Measurements from ENCODE around the gene KRTAP1-5.
"Not testable (repeated sequence)": the region's sequence is repeated elsewhere in the genome, so short reads cannot be mapped to it uniquely, and the experiment has no call there.

The KRTAP1-5 gene

DNA sequence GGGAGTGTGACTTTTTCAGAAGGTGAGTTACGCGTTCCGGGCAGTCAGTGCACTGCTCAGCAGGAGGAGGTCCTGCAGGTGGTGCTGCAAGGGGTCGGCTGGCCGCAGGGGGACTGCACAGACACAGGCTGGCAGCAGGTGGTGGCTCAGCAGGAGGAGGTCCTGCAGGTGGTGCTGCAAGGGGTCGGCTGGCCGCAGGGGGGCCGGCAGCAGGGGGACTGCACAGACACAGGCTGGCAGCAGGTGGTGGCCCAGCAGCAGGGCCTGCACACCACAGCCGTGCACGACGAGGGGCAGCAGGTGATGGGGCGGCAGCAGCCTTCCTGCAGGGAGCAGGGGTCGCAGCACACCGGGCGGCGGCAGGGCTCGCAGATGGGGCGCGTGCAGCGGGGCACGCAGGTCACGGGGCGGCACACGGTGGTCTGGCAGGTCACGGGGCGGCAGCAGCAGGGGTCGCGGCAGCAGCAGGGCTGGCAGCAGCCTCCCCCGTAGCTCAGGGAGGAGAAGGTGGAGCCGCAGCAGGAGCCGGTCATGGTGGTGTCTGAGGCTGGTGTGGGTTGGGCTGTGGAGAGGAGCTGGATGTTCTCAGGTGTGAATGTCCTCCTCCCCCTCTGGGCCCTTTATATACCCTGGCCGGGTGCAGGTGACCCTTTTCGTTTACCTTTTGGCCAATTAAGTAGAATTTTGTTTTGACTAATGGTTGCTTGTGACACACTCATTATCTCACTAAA is 19.9 kb upstream of the KRTAP1-5 start, which contains the start of gene KRTAP2-1:
KRTAP2-1 (minus strand) TSS at position 582 of the 731 bp plus-strand sequence; CDS start at position 533, 49 bp downstream.
- DNase-seq, result not testable (repeated sequence)

GRCh38 chr17:41042953-41043352 is 15.9 kb upstream of the KRTAP1-5 start:
- no peak for DNase-seq

DNA sequence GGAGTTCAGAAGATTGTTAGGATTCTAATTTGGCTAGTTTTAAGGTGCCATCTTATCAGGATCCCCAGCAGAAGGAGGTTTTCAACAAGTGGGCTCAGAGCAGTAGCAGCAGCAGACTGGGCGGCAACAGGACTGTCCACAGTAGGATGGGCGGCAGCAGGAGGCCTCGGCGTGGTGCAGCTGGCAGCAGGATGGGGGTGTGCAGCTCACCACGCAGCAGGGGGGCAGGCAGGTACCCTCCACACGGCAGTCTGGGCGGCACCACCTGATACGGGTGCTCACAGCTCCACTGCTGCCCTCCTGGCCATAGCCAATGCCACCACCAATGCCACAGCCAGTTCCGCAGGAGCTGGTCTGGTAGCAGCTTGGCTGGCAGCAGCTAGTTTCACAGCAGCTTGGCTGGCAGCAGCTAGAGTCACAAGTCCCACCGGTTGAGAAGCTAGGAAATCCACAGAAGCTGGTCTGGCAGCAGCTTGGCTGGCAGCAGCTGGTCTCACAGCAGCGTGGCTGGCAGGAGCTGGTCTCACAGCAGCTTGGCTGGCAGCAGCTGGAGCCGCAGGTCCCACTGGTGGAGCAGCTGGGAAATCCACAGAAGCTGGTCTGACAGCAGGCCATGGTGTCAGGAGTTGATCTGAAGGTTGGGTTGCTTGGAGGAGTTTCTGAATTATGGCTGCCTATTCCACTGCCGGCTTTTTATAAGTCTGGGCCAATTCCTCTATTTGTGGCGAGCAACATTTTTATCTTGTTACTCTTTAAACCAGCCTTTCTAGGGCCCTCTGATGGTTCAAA is 14.0 kb upstream of the KRTAP1-5 start, which contains the start of gene KRTAP1-1:
KRTAP1-1 (minus strand) TSS at position 668 of the 789 bp plus-strand sequence; CDS start at position 615, 53 bp downstream.
- DNase-seq, result not testable (repeated sequence)

- no peak for DNase-seq
These were observed 10.9 kb upstream of the KRTAP1-5 start for GRCh38 chr17:41037853-41038350.

GRCh38 chr17:41034346-41034935 is 7.4 kb upstream of the KRTAP1-5 start, which contains the start of gene KRTAP1-3:
Gene KRTAP1-3 (minus strand): TSS chr17:41034874. CDS start chr17:41034821, 53 bp downstream.
- not testable (repeated sequence) for DNase-seq

DNA sequence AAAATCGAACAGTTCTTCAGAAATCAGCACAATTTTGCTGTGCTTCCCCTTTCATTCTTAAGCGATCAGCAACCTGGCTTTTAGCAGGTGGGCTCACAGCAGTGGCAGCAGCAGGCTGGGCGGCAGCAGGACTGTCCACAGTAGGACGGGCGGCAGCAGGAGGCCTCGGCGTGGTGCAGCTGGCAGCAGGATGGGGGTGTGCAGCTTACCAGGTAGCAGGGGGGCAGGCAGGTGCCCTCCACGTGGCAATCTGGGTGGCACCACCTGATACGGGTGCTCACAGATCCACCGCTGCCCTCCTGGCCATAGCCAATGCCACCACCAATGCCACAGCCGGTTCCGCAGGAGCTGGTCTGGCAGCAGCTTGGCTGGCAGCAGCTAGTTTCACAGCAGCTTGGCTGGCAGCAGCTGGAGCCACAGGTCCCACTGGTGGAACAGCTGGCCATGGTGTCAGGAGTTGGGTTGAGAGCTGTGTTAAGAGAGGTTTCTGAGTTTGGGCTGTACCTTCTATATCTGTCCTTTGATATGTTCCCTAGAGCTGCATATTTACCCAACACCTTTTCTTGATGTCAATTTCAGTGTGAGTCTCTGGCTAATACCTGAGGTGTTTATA is 2.7 kb upstream of the KRTAP1-5 start, which contains the start of gene KRTAP1-4:
KRTAP1-4 (minus strand) TSS at position 563 of the 613 bp plus-strand sequence; CDS start at position 446, 117 bp downstream.
- no peak for DNase-seq

- no peak for DNase-seq
These were observed 2.3 kb downstream of the KRTAP1-5 start for GRCh38 chr17:41024697-41025096.

- DNase-seq, result no peak
These were observed 6.7 kb downstream of the KRTAP1-5 start for GRCh38 chr17:41020336-41020735.

DNA sequence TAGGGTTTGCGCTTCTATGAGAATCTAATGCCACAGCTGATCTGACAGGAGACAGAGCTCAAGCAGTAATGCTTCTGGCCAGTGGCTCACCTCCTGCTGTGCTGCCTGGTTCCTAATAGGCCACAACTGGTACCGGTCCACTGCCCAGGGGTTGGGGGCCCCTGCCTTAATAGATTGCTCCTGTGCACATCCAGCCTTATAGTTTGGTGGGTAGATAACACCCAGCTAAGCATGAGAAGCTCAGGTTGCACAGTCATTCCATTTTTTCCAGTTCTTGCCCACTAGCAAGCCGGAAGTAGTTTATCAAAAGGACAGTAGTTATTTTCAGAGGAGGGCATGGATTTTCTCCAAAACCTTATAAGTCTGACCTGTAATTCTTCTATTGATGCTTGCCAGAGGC is 7.6 kb downstream of the KRTAP1-5 start:
- DNase-seq, result no peak

- DNase-seq, result no peak
These were observed 8.5 kb downstream of the KRTAP1-5 start for GRCh38 chr17:41018541-41018940.

- DNase-seq, result no peak
These were observed 10.3 kb downstream of the KRTAP1-5 start for GRCh38 chr17:41016578-41017215.

DNA sequence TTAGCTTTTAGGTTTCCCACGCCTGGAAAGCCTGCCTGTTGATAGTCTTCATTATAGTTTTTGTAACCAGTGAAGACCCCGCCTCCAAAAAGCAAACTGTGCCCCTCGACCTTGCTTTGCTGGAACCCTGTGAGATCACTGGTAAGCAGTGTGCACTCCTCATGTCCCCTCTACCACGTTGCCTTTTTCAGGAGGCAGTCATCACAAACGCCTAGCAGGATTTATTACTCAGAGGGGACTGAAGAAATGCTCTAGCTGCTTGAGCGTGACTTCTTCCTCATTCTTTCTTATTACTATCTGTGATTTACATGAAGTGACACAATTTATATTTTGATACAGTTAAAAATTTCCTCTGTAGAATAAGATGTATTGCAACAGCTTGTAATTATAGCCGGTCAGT is 11.6 kb downstream of the KRTAP1-5 start:
- no peak for DNase-seq

DNA sequence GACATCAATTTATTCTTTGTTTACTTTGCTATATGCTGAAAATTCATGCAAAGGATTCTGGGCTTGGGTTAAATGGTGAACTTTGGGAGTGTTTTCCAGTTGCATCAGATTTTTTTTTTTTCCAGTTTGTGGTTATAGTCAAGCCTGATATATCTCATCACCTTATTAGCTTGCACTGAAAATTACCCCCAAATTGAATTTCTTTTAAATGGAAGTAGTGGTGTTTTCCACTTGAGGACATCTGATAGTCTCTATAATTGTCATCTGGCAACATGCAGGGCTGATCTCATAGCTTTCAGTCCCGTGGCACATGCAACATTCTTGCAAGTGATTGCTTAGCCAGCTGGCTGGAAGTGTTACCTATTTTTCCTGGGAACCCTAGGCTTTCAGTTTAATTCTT is 13.4 kb downstream of the KRTAP1-5 start:
- no peak for DNase-seq

- no peak for DNase-seq
These were observed 13.8 kb downstream of the KRTAP1-5 start for GRCh38 chr17:41013181-41013580.

DNA sequence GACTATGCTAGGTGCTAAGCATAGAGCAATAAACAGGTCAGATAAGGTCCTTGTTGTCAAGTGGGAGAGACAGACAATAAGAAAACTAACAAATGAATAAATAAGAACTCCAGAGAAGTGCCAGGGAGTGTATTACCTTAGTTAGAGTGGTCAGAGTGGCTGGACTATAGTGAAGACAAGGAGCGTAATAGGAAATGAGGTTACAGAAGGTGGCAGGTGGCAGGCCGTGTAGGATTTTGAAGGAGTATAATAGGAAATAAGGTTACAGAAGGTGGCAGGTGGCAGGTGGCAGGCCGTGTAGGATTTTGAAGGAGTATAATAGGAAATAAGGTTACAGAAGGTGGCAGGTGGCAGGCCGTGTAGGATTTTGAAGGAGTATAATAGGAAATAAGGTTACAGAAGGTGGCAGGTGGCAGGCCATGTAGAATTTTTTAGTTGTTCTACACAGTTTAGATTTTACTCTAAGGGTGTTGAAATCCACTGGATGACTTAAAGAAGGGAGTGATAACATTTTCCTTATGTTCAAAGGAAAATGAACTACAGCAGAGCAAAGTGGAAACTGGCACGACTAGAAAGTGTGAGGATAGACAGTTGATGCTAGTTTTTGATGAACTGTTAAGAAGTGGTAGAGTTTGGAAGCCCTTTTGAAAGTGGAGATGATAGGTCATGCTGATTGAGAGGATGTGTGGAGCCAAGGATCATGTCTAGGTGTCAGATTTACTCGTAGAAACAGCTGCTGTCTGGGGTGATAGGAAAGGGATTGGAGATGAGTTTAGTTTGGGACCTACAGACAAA is 14.5 kb downstream of the KRTAP1-5 start:
- no peak for DNase-seq

- DNase-seq, result no peak
These were observed 16.6 kb downstream of the KRTAP1-5 start for GRCh38 chr17:41010441-41010840.

DNA sequence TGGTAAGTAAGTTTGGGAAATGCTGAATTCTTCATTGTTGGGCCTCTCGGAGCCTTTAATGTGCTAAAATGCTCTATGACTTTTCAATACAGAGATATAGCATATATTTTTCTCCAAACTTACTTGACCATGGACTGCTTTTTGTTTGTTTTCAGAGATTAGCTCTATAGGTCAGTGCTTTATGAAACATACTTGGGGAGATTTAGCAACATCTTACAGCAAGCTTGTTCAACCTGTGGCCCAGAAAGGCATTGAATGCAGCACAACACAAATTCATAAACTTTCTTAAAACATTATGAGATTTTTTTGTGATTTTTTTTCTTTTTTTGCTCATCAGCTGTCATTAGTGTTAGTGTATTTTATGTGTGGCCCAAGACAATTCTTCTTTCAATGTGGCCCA is 17.1 kb downstream of the KRTAP1-5 start:
- DNase-seq, result no peak

- DNase-seq, result no peak
These were observed 17.7 kb downstream of the KRTAP1-5 start for GRCh38 chr17:41009301-41009760.

DNA sequence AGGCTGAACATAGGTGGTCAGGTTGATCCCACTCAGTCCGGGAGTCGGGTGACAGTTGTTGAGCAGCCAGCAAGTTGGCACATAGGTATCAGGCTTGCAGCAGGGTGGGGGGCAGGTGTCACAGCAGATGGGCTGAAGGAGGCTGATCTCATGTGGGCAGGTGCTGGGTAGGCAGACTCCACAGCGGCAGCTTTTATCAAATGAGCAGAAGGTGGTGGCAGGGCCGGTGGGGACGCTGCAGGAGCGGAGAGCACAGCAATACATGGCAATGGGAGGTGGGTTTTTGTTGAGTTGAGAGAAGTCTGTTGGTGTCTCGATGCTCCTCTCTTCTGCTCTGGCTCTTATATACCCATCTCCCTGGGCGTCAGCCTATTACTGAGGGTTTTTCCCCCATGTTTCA is 18.2 kb downstream of the KRTAP1-5 start, which contains the start of gene KRTAP3-1:
KRTAP3-1 (minus strand) TSS at position 318 of the 400 bp plus-strand sequence; CDS start at position 264, 54 bp downstream.
- DNase-seq, result no peak

DNA sequence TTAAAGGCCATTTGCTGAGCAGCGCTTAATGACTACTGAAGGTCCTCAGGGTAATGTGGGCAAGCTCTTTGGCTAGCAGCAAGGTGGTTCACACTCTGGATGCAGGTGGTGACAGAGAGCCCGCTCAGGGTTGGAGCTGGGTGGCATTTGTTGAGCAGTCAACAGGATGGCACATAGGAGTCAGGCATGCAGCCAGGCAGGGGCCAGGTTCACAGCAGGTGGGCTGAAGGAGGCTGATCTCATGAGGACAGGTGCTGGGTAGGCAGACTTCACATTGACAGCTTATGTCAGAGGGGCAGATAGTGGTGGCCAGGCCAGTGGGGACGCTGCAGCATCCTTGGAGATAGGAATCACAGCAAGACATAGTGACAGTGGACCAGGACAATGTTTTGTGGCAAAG is 22.6 kb downstream of the KRTAP1-5 start:
- no peak for DNase-seq

DNA sequence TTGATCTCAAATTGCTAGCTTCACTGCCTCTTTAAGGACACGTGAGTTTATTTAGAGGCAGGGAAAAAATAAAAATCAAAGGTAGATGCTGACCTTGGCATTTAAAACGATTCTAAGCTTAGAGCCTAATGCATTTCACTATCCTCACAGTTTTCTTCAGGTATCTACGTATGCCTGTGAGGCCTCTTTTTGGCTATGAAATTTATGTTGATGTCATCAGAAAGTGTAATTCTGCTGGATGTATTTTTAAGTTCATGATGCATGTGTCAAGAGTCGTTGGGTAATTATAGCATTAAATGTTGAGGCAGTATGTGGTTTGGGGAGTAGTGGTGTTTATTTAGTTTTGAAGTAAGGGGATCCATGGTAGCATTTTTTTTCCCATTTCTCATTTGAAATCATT is 23.1 kb downstream of the KRTAP1-5 start:
- no peak for DNase-seq

All from activated T-cell treated with anti-CD3 and anti-CD28 coated beads, Interleukin-2, amount 50 U/mL, for 1 hour (primary cell).